D721Med (cell line): ENCODE results near the gene TWF2.
A peak's percentile ranks its signal among the peaks of the same experiment; 100 is the strongest.

Experiments
- DNase-seq: peaks from one replicate; pipeline ENCODE4 v3.0.0; 2011; ENCODE audit warnings: low spot score; ENCODE audit not compliant: insufficient read length
- FAIRE-seq: peaks from 2 replicates; lab custom pipeline; 2011; peaks lifted over from hg19 to GRCh38; lab: Jason Lieb, UNC
- TF ChIP-seq, protein P1 (sequence below): IDR thresholded peaks from 2 replicates; pipeline ENCODE4 v1.5.1; 2012; ENCODE audit warnings: mild to moderate bottlenecking, control low read depth; ENCODE audit not compliant: insufficient read depth; ENCODE audit errors: missing control alignments

TWF2 gene

DNA sequence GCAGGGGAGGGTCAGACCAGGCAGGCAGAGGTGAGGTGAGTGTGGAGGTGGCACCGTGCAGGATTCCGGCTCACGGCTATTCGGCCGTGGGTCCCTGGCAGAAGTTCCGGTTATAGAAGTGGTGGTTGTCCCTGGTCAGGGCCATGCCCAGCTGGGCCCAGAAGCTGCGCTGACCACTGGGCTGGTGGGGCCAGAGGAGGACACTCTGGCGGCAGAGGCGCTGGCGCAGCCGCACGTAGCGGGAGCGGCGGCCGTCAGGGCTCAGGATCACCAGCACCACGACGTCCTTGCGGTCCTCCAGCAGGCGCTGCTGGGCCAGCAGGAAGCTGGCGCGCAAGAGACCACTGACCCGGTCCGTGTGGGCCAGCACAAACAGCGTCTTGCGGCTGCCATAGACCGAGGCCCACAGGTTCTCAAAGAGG lies 17.8 kb downstream of the TWF2 start:
- no peak for FAIRE-seq
- TF ChIP-seq, protein P1, sequence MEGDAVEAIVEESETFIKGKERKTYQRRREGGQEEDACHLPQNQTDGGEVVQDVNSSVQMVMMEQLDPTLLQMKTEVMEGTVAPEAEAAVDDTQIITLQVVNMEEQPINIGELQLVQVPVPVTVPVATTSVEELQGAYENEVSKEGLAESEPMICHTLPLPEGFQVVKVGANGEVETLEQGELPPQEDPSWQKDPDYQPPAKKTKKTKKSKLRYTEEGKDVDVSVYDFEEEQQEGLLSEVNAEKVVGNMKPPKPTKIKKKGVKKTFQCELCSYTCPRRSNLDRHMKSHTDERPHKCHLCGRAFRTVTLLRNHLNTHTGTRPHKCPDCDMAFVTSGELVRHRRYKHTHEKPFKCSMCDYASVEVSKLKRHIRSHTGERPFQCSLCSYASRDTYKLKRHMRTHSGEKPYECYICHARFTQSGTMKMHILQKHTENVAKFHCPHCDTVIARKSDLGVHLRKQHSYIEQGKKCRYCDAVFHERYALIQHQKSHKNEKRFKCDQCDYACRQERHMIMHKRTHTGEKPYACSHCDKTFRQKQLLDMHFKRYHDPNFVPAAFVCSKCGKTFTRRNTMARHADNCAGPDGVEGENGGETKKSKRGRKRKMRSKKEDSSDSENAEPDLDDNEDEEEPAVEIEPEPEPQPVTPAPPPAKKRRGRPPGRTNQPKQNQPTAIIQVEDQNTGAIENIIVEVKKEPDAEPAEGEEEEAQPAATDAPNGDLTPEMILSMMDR = no peak

DNA sequence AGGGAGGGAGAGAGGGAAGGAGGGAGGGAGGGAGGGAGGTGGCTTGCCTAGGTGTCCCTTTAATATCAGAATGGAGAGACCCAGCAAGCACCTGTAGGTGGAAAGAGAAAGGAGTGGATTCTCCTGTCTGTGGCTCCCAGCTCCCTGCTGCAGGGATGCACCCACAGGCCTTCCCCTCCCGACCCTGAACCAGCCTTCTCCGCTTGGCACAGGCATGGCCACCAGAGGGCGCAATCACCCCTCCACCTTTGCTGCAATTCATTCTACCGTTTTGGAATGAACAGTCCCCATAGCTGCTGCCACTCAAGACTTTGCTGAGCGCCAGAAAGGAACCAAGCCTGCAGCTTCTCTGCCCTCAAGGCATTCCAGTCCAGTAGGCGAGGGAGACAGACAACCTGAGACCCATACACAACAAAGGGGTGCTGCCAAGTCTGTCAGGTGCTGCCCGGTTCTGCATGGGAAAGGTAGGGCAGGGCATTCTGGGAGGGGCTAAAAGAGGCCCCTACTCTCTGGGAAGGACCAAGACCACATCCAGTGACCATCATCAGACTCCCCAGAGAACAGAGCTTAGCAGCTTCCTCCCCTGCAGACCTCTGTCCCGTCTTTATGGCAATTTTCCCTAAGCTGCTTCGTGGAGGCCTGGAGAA lies 18.5 kb downstream of the TWF2 start:
- no peak for FAIRE-seq
- TF ChIP-seq, protein P1 = peak; percentile 96
- peak; percentile 94 for DNase-seq

More for the DNA sequence above, 17.8 kb downstream of the TWF2 start:
- DNase-seq = no peak

DNA sequence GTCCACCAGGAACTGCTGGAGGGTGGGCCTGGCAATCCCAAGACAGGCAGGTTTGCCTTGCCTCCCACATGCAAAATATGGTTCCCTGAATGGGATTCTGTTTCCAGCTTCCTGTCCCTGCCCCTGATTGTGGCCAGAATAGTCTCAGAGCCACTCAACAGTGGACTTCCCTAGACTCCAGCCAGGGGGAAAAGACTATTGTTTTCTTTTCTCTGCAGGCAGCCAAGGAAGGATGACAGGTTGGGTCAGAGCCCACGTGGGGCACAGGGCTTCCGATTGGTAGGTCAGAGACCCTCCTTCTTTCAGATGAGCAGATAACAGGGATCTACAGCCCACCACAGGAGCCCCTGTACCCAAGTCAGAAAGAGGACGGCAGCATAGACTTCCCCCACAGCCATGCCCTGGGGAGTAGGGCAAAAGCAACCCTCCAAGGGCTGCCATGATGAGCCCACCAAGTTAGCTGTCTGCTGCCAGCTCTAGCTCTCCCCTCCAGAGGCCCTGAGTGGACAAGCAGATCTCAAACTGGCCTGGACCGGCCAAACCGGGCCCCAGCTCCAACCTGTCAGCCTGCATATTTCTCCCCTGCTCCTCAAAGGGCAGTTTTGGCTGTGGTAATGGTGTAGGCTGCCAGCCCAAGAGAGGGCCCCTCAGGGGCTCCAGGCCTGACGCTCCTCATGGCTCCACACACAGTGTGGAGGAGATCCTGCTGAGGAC lies 19.9 kb downstream of the TWF2 start:
- no peak for FAIRE-seq
- TF ChIP-seq, protein P1 = no peak
- DNase-seq = no peak

DNA sequence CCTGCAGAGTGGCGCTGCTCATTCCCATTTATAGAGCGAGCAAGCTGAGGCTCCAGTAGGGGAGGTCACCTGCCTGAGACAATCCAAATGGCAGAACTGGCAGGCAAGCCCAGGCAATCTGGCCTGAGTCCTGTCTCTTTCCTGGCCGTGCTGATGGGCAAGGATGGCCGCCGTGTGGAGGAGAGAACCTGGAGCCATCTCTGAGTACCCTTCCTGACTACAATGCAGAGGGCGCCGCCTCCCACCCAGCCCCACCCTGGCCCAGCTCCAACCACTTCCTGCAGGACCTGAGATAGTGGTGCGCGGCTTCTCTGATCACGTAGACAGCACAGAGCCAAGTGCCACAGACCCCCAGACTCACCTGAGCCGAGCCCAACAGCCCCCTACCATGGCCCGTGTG lies 20.5 kb downstream of the TWF2 start:
- DNase-seq (no peak), FAIRE-seq (no peak)
- TF ChIP-seq, protein P1 = no peak

DNA sequence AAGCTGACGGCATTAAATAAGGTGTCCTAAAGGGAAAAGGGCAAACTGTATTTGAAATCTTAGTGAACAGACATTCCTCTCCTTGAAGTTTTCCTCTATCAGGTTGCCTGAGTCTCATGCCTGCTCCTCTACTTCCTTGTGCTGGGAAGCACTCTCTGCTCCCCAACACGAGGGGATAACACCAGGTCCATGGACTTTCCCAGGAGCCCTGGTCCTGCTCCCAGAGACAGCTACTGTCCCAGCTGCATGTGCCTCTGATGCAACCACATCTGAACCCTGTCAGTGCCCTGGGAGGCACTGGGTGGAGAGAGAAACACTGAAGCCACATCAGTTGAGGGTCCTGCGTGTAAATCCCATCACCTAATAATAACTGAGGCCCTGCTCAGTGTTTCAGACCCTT lies 20.9 kb downstream of the TWF2 start:
- TF ChIP-seq, protein P1 = no peak
- DNase-seq (no peak), FAIRE-seq (no peak)

DNA sequence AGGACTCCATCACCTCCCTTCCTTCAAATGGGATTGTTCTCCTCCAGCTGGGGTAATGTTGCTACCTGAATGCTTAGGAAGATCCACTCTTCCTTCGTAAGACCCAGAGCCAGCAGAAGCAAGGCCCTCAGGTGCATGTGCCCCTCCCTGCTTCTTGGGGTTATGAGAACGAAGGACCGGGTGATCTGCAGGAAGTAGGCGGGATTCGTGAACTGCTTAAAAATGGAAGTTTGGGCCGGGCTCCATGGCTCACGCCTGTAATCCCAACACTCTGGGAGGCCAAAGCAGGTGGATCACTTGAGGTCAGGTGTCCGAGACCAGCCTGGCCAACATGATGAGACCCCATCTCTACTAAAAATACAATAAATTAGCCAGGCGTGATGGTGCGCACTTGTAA lies 21.6 kb downstream of the TWF2 start:
- no peak for FAIRE-seq
- no peak for DNase-seq
- TF ChIP-seq, protein P1 = no peak
